GM19467 (cell line): ENCODE measurements around the gene SOHLH2.

Experiments used
- ATAC-seq: cut with Tn5 transposase; IDR thresholded peaks from one replicate; pipeline ENCODE4 v1.9.1; 2021; ENCODE audit warnings: mild to moderate bottlenecking, moderate library complexity; ENCODE audit not compliant: unreplicated experiment

Gene SOHLH2

DNA sequence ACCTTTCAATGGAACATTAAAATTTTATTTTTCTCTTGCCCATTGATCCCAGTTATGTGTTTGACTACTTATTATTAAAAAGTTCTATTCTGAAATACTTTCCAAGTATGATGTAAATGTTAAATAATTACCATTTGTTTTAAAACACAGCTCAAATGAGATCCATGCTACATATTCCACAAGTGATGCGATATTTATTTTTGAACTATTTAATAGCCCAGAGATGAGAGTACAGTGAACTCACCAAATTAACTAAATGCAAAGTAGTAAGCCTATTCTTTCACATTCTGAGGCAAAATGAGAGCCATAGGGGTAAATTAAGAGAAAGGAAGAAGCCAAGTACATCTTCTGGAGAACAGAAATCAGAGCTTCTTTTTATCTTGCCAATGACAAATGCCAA, 82.0 kb downstream of the SOHLH2 start:
- no peak for ATAC-seq

DNA sequence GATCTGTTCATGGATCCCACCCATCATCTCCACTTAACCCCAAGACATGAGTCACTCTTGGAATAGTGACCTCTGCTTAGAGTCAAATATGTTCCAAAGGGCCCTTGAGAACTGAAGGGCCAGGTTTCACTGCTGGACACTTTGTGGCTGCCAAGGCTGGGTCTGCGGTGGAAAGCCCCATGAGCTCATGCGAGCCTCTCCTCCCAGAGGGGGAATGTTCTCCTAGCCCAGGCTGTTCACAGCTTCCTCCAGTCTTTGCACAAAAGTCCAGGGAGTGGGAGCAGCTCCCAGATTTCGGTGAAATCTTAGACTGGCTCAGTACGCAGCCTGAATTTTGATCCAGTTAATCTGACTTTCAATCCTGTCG, 82.4 kb downstream of the SOHLH2 start:
- ATAC-seq = no peak

DNA sequence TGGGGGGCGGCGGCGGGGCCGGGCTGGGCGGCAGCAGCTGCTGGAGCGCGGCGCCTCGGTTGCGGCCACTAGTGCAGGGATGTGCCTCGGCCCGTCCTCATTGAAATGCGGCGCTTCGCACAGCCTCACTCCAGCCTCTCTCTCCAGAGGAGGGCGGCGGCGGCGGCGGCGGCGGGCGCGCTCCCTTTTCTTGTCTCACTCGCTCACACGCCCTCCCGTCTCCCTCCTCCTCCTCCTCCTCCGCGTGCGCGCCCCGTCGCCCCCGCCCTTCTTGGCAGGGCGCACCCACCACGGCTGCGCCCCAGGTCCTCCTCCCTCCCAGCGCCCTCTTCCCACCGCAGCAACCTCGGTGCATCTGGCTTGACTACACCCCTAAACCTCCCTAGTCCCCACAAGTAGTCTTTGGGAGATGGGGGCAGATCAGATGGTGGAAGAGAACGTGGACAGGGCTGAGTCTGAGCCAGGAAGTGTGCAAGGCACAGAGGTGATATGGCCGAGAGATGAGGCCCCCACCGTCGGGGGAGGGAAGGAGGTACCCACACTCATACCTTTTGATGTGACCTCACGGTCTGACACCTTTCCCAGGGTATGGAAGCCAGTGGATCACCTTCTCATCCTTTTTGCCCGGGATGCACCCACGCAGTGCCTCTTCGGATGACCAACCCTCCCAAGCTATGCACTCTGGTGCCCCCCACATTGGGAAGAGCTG, 83.0 kb downstream of the SOHLH2 start, which contains the start of gene DCLK1:
DCLK1 (minus strand) TSS at position 161 of the 709 bp plus-strand sequence.
- no peak for ATAC-seq

DNA sequence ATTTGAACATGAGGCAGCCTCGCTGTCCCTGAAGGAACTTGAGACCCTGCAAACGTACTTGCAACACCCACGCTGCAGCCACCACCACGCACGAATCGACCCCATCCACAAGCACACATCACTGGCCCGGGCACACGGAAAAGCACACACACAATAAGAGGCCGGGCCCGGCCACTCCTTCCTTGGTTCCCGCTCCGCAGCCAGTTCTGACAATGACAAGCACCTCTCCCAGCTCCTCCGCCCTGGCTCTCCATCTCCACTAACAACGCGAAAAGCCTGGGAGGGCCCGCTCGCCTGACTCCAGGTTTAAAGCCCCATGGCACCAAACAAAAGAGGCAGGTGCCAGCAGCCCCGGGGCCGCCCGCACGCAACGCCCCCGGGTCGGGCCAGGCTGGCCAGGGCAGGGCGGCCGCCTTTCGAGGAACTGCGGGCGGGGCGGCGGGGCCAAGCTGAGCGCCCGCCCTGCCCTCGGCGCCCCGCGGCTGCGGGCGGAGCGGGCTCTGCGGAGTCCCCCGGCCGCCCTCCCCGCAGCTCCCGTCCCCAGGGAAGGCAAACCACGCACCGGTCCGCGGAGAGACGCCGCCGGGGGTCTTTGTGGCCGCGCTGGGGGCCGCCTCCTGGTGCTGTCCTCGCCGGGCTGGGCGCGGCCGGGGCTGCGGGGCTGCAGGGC, 83.7 kb downstream of the SOHLH2 start:
- ATAC-seq = no peak

- ATAC-seq = no peak
Observed at GRCh38 chr13:36130193-36130551, 84.2 kb downstream of the SOHLH2 start.

DNA sequence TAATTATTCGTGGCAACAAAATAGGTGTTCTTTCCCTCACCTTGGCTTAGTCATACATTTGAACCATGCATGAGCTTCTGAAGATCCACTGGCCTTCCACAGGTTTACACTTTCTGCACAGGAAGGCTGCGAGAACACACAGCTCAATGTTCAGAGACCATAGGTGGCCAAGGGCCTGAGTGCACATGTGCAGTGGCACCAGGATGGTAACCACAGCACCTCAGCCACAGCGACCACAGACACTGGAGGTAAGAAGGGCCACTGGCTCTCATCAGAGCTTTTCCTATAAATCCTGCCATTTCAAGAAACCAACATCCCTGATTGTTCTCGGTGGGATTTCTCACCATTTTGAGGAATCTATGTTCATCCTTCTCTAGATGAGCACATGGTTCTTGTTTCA, 84.8 kb downstream of the SOHLH2 start:
- no peak for ATAC-seq

GRCh38 chr13:36126491-36126890, 87.9 kb downstream of the SOHLH2 start:
- ATAC-seq = no peak

DNA sequence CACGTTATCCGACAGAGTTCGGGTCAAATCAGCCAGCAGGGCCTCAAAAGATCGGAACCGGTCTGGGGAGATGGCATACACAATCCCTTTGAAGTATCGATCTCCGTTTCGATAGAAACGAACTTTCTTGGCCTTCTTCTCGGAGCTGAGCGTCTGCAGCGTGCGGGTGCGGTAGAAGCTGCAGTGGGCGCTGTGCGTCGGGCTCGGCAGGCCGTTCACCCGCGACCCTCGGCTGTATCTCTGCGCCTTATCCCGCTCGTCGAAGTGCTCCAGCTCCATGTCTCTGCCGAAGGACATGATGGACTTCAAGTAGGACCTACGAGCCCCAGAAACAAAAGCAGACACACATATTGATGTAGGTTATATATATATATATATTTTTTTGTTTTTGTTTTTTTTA, 88.5 kb downstream of the SOHLH2 start:
- ATAC-seq = no peak

DNA sequence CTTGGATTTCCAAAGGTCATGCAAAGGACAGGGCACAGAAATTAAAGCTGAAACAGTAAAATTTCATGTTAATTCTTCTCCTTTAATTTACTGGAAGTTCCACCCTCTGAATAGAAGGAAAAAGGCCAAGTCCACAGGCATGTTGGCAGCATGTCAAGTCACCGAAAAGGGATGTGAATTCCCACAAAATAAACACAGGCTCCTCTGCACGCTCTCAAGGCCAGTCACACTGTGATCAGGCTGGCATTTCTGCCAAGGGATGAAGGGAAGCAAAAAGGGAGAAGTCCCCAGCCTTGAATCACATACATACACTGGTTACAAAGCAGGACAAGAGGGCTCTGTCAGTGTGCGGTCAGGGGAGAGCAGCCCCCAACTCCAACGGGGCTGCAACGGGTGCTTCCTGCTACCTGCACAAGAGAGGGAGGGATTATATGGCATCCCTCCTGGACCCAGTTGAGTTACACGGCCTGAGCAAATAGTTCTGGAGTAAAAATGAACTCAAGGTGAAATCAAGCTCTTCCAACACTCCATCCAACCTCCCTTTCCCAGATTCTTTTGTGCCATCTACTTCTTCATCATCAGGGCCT, 90.0 kb downstream of the SOHLH2 start:
- no peak for ATAC-seq
